DMS114 treated with DMSO at 0.1 percent for 48 hours (cell line): ENCODE results near the gene ZFYVE9.
A peak's percentile ranks its signal among the peaks of the same experiment; 100 is the strongest.
"Not testable (repeated sequence)": the region's sequence is repeated elsewhere in the genome, so short reads cannot be mapped to it uniquely, and the experiment has no call there.

Source experiments
- DNase-seq: peaks from one replicate; lab custom pipeline; 2025; ENCODE audit not compliant: unreplicated experiment; lab: John Stamatoyannopoulos, UW

The ZFYVE9 gene, protein sequence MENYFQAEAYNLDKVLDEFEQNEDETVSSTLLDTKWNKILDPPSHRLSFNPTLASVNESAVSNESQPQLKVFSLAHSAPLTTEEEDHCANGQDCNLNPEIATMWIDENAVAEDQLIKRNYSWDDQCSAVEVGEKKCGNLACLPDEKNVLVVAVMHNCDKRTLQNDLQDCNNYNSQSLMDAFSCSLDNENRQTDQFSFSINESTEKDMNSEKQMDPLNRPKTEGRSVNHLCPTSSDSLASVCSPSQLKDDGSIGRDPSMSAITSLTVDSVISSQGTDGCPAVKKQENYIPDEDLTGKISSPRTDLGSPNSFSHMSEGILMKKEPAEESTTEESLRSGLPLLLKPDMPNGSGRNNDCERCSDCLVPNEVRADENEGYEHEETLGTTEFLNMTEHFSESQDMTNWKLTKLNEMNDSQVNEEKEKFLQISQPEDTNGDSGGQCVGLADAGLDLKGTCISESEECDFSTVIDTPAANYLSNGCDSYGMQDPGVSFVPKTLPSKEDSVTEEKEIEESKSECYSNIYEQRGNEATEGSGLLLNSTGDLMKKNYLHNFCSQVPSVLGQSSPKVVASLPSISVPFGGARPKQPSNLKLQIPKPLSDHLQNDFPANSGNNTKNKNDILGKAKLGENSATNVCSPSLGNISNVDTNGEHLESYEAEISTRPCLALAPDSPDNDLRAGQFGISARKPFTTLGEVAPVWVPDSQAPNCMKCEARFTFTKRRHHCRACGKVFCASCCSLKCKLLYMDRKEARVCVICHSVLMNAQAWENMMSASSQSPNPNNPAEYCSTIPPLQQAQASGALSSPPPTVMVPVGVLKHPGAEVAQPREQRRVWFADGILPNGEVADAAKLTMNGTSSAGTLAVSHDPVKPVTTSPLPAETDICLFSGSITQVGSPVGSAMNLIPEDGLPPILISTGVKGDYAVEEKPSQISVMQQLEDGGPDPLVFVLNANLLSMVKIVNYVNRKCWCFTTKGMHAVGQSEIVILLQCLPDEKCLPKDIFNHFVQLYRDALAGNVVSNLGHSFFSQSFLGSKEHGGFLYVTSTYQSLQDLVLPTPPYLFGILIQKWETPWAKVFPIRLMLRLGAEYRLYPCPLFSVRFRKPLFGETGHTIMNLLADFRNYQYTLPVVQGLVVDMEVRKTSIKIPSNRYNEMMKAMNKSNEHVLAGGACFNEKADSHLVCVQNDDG (N-terminal part only)

GRCh38 chr1:52141513-52142219 is at the start of gene ZFYVE9:
Gene ZFYVE9, plus strand, starts transcription at chr1:52142089. Its CDS starts 91,118 bp downstream, at chr1:52233207.
- peak; percentile 58 for DNase-seq

DNA sequence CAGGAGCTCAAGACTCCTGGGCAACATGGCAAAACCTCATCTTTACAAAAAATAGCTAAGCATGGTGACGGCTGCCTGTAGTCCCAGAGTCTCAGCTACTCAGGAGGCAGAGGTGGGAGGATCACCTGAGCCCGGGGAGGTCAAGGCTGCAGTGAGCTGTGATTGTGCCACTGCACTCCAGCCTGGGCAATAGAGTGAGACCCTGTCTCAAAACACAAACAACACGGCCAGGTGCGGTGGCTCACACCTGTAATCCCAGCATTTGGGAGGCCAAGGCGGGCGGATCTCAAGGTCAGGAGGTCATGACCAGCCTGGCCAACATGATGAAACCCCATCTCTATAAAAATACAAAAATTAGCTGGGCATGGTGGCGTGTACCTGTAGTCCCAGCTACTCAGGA is 47.6 kb upstream of the ZFYVE9 start:
- not testable (repeated sequence) for DNase-seq

DNA sequence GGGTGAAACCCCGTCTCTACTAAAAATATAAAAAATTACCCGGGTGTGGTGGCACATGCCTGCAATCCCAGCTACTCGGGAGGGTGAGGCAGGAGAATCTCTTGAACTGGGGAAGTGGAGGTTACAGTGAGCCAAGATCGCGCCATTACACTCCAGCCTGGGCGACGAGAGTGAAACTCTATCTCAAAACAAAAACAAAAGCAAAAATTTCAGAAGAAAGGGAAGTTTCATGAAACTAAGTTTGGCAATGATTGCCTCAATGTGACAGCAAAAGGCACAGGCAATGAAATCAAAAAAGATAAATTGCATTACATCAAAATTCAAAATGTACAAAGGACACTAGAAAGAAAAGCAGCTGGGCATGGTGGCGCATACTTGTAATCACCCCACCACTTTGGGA is 45.7 kb upstream of the ZFYVE9 start:
- no peak for DNase-seq

DNA sequence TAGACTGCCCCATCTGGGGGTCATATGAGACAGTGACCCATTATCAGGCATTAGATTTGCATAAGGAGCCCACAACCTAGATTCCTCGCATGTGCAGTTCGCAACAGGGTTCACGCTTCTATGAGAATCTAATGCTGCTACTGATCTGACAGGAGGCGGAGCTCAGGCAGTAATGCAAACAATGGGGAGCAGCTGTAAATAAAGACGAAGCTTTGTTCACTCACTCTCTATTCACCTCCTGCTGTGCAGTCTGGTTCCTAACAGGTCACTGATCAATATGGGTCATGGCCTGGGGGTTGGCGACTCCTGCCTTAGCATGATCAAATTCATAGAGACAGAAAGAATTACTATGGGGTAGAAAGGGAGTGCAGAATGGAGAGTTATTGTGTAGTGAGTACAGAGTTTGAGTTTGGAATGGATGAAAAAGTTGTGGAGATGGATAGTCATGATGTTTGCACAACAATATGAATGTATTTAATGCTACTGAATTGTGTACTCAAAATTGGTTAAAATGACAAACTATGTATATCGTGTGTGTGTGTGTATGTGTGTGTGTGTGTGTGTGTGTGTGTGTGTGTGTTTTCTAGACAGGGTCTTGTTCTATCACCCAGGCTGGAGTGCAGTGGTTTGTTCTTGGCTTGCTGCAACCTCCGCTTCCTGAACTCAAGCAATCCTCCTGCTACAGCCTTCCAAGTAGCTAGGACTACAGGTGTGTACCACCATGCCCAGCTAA is 43.6 kb upstream of the ZFYVE9 start:
- DNase-seq = no peak

- DNase-seq = no peak
Observed at GRCh38 chr1:52102336-52103013, 39.4 kb upstream of the ZFYVE9 start.

DNA sequence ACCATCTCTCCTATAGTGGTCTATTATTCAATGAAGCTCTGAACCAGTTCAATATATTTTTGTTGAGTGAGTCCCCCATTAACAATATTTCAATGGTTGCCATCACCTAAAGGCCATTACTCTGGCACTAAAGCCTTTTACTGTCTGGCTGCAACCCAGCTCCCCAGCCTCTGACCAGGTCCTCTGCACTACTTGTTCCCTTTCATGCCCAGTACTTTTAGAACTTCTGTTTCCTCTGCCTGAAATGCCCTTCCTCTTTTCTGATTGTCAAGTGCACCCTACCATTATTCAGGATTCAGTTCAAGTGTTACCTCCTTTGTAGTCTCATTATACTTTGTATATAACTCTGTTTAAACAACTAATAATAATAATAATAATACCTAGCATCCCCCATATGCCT is 30.4 kb upstream of the ZFYVE9 start:
- no peak for DNase-seq

GRCh38 chr1:52112489-52112888 is 29.4 kb upstream of the ZFYVE9 start:
- DNase-seq = no peak

GRCh38 chr1:52119301-52120079 is 22.4 kb upstream of the ZFYVE9 start:
- DNase-seq = no peak

DNA sequence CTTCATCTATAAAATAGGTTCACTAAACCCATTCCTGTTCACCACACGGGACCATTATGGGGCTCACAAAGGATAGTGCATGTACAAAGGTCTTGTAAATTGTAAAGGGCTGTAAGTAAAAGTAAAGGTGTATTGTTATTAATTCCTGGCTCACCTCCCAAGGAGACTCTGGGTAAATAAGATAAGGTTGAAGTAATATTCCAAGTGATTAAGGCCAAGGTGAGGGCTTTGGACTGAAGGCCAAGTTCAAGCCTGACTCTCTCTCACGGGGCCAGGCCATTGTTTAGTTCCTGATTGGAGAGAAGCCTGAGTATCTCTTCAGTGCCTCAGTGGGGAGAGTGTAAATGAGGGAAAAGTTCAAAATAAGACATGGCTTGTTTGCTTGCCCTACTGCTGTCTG is 19.5 kb upstream of the ZFYVE9 start:
- no peak for DNase-seq

GRCh38 chr1:52123622-52124021 is 18.3 kb upstream of the ZFYVE9 start:
- DNase-seq = no peak

- DNase-seq = no peak
Observed at GRCh38 chr1:52125736-52126359, 16.0 kb upstream of the ZFYVE9 start.

DNA sequence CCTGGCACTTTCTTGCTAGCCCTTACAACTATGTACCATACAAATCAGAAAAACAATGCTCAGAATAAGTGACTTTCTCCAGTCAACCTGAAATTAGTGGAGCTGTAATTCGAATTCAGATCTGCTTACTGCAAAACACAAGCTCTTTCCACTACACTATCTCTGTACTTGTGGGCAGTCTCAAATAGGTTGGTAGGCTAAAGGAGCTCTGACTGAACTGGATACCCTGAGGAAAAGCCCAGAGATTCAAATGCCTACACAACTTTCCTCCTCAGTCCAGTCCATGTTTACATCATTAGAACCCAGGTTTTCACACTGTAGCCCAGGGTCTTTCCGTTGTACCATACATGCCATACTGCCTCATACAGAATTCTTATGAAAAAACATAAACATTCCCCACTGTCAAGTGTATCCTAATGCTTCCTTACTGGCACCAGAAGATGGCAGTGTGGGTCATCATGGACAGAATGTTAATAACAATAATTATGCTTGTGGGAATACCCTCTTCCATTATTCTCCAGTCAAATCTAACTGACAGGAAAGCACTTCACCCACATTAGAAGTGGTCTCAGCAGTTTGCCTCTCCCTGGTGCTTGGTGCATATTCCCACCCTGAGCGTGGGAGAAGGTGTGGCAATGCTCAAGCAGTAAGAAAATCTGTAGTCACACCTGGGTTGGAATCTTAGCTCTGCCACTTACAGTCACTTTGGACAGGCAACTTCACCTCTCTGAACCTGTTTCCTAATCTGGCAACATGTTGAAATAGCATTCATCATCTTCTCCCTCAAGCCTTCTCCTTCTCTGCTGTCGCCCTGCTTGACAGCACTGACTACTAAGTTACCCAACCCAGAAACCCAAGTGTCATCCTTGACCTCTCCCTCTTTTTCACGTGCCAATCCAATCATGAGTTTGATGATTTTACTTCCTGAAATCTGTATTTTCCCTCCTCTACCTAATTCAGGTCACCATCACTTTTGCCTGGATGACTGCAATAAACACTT is 14.4 kb upstream of the ZFYVE9 start:
- peak; percentile 43 for DNase-seq

- DNase-seq = no peak
Observed at GRCh38 chr1:52139817-52140540, 1.9 kb upstream of the ZFYVE9 start.

DNA sequence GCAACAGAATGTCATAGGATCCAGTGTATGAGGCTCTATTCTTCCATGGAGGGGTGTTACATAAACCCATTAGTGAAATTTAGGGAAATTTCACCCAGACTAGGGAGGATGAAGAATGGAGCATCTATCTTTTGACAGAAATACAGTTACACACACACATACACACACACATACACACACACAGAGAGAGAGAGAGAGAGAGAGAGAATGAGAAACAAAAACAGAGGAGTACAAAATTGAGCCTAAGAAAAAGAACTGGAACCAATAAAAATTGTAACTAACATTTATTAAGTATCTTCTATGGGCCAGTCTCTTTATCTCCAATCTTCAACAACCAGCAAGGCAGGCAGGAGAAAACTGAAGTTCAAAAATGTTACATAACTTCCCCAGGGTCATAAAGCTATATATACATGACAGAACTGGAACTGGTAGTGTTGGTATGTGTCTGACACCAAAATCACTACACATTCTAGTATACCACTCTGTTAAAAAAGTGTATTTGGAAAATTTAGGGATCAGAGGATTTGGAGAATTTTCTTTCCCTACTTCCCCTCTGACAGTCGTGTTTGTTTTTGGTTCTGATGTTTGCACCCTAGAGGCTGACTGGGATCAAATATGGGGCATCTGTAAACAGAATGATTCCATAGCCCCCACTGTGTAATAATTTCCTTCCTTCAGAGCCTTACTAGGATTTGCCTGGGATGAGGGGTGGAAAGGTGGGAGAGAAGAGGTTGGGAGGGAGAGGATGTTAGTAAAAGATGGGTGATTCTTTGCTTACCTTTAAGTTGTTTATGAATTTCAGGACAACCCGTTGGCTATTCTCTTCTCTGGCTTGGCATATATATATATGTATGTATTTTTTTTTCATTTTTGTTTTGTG is 1.0 kb upstream of the ZFYVE9 start:
- no peak for DNase-seq
